Measurements from ENCODE around the gene HELZ2.

HELZ2 gene

DNA sequence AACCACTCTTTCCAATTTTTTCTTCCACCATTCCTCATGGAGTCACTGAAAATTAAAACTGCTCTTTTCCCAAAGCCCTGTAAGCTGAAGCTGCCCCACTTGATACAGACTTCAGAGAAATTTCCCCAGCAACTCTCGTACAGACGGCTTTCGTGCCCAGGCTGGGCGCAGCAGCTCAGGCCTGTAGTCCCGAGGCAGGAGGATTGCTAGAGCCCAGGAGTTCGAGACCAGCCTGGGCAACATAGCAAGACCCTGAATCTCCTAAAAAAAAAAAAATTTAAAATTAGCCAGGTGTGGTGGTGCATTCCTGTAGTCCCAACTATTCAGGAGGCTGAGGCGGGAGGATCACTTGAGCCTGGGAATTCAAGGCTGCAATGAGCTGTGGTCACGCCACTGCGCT lies 46.9 kb downstream of the HELZ2 start:
- H3K27ac ChIP-seq (ENCODE audit: extremely low read depth, low read depth, low read length) = no peak overlapping the region
- peaks cover 0 to 17% of the 10 kb centered on the region in 2 experiments; a peak in 1 of 3 replicates for H3K36me3 ChIP-seq (ENCODE audit: control insufficient read depth in 2 of 2, insufficient read depth in 1 of 2, low read length in 2 of 2)
- no peaks in the 10 kb centered on the region for H3K4me1 ChIP-seq (ENCODE audit: control insufficient read depth, insufficient read depth, low read length)
- H3K9me3 ChIP-seq (ENCODE audit: control insufficient read depth, insufficient read depth, low read depth, low read length) = no peaks in the 10 kb centered on the region
- ChIA-PET CTCF (interaction anchor here (0.6 to 1.4 kb wide), 4 partner anchors 11 to 382 kb away, joined by 3 to 4 read pairs (median 3); no protein-coding TSS in a partner anchor), POLR2A (interaction anchor here (1.1 to 1.3 kb wide), 3 partner anchors 26 to 41 kb away, joined by 3 read pairs; no protein-coding TSS in a partner anchor)
- no peak overlapping the region for H3K4me3 ChIP-seq (ENCODE audit: low read depth, low read length)
- TF ChIP-seq ZNF175 (tag by site-specific recombination; IDR thresholded peaks at IDR 0.05) (no peak), ZNF121 (tag by site-specific recombination; IDR thresholded peaks at IDR 0.05) (peak; percentile 96)
- TF ChIP-seq, protein P1, sequence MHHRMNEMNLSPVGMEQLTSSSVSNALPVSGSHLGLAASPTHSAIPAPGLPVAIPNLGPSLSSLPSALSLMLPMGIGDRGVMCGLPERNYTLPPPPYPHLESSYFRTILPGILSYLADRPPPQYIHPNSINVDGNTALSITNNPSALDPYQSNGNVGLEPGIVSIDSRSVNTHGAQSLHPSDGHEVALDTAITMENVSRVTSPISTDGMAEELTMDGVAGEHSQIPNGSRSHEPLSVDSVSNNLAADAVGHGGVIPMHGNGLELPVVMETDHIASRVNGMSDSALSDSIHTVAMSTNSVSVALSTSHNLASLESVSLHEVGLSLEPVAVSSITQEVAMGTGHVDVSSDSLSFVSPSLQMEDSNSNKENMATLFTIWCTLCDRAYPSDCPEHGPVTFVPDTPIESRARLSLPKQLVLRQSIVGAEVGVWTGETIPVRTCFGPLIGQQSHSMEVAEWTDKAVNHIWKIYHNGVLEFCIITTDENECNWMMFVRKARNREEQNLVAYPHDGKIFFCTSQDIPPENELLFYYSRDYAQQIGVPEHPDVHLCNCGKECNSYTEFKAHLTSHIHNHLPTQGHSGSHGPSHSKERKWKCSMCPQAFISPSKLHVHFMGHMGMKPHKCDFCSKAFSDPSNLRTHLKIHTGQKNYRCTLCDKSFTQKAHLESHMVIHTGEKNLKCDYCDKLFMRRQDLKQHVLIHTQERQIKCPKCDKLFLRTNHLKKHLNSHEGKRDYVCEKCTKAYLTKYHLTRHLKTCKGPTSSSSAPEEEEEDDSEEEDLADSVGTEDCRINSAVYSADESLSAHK (tag by site-specific recombination; IDR thresholded peaks at IDR 0.05) = peak; percentile 29; the same call in 1 of the 2 replicates

GRCh38 chr20:63525971-63526370 lies 48.1 kb downstream of the HELZ2 start:
- Histone ChIP-seq H3K36me3 (ENCODE audit: control insufficient read depth in 2 of 2, insufficient read depth in 1 of 2, low read length in 2 of 2) (peaks cover 0 to 24% of the 10 kb centered on the region in 2 experiments; a peak in 1 of 3 replicates), H3K4me3 (ENCODE audit: low read depth, low read length) (no peak overlapping the region), H3K27ac (ENCODE audit: extremely low read depth, low read depth, low read length) (no peak overlapping the region), H3K4me1 (ENCODE audit: control insufficient read depth, insufficient read depth, low read length) (no peaks in the 10 kb centered on the region), H3K9me3 (ENCODE audit: control insufficient read depth, insufficient read depth, low read depth, low read length) (no peaks in the 10 kb centered on the region)
- no peak for TF ChIP-seq ZNF148 (tag by site-specific recombination; IDR thresholded peaks at IDR 0.05; ENCODE audit: borderline replicate concordance)
- no peak for TF ChIP-seq ZNF112 (tag by site-specific recombination; IDR thresholded peaks at IDR 0.05)
- no peak for TF ChIP-seq ZNF600 (tag by site-specific recombination; IDR thresholded peaks at IDR 0.05)
- TF ChIP-seq, protein P2, sequence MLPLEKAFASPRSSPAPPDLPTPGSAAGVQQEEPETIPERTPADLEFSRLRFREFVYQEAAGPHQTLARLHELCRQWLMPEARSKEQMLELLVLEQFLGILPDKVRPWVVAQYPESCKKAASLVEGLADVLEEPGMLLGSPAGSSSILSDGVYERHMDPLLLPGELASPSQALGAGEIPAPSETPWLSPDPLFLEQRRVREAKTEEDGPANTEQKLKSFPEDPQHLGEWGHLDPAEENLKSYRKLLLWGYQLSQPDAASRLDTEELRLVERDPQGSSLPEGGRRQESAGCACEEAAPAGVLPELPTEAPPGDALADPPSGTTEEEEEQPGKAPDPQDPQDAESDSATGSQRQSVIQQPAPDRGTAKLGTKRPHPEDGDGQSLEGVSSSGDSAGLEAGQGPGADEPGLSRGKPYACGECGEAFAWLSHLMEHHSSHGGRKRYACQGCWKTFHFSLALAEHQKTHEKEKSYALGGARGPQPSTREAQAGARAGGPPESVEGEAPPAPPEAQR (tag by site-specific recombination; IDR thresholded peaks at IDR 0.05) = no peak
- TF ChIP-seq, protein P3, sequence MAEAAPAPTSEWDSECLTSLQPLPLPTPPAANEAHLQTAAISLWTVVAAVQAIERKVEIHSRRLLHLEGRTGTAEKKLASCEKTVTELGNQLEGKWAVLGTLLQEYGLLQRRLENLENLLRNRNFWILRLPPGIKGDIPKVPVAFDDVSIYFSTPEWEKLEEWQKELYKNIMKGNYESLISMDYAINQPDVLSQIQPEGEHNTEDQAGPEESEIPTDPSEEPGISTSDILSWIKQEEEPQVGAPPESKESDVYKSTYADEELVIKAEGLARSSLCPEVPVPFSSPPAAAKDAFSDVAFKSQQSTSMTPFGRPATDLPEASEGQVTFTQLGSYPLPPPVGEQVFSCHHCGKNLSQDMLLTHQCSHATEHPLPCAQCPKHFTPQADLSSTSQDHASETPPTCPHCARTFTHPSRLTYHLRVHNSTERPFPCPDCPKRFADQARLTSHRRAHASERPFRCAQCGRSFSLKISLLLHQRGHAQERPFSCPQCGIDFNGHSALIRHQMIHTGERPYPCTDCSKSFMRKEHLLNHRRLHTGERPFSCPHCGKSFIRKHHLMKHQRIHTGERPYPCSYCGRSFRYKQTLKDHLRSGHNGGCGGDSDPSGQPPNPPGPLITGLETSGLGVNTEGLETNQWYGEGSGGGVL (tag by site-specific recombination; IDR thresholded peaks at IDR 0.05) = no peak
- TF ChIP-seq, protein P4, sequence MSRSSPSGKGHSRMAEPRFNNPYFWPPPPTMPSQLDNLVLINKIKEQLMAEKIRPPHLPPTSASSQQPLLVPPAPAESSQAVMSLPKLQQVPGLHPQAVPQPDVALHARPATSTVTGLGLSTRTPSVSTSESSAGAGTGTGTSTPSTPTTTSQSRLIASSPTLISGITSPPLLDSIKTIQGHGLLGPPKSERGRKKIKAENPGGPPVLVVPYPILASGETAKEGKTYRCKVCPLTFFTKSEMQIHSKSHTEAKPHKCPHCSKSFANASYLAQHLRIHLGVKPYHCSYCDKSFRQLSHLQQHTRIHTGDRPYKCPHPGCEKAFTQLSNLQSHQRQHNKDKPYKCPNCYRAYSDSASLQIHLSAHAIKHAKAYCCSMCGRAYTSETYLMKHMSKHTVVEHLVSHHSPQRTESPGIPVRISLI (tag by site-specific recombination; IDR thresholded peaks at IDR 0.05) = no peak
- TF ChIP-seq ZFP41 (tag by site-specific recombination; IDR thresholded peaks at IDR 0.05; ENCODE audit: borderline replicate concordance) = no peak
- POLR2A ChIA-PET = interaction anchor here (0.7 to 0.8 kb wide), 4 partner anchors 19 to 232 kb away, joined by 3 to 5 read pairs (median 4); no protein-coding TSS in a partner anchor
- CTCF ChIA-PET = no interaction called here

DNA sequence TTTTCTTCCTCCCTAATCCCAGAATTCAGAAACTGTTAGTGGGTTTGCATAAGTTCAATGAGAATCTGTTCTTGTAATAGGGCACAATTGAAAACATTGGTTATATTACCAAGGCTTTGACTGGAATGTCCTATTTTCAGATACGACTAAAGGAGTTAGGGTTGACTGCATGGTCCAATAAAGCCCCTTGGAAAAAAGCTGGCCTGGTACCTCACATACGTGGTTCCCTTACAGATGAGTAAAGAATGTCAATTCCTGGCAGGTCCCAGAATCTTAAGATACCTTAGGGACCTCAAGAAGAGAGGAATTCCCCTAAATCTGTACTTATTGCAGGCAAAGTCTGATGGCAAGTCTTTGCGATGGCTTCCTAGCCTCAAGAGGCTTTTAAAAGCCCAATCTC lies 48.9 kb downstream of the HELZ2 start:
- no peak for TF ChIP-seq ZIC2 (tag by site-specific recombination; IDR thresholded peaks at IDR 0.05)
- no peak for TF ChIP-seq ZNF837 (tag by site-specific recombination; IDR thresholded peaks at IDR 0.05)
- CTCF ChIA-PET = no interaction called here
- Histone ChIP-seq H3K9me3 (ENCODE audit: control insufficient read depth, insufficient read depth, low read depth, low read length) (no peaks in the 10 kb centered on the region), H3K4me3 (ENCODE audit: low read depth, low read length) (no peak overlapping the region), H3K27ac (ENCODE audit: extremely low read depth, low read depth, low read length) (no peak overlapping the region), H3K36me3 (ENCODE audit: control insufficient read depth in 2 of 2, insufficient read depth in 1 of 2, low read length in 2 of 2) (peaks cover 0 to 24% of the 10 kb centered on the region in 2 experiments; a peak in 1 of 3 replicates), H3K4me1 (ENCODE audit: control insufficient read depth, insufficient read depth, low read length) (no peaks in the 10 kb centered on the region)
- POLR2A ChIA-PET = interaction anchor here (0.7 kb wide), 3 partner anchors 47 to 231 kb away, joined by 4 to 5 read pairs (median 4); no protein-coding TSS in a partner anchor

Data from HEK293 (cell line).